Measurements from ENCODE around the gene CAPZB.

Gene CAPZB

DNA sequence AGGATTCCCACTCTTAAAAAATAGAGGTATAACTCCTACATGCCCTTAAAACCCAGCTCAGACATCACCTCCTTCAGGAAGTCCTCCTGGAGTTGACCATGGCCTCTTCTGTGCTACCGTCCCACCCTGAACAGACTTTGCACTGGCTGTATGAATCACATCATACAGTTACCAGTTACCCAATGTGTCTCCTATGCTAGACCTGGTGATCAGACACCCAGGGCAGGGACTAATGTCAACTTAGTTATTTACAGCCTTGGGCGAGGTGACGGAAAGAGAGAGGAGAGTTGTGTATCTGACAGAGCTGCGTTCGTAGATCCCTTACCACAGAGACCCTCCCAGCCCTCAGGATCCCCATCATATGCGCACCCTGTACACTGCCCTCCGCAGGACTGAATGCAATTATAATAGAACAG, 100.6 kb downstream of the CAPZB start:
- DNase-seq (ENCODE audit: low read depth): no peak
- TF ChIP-seq, protein P1, sequence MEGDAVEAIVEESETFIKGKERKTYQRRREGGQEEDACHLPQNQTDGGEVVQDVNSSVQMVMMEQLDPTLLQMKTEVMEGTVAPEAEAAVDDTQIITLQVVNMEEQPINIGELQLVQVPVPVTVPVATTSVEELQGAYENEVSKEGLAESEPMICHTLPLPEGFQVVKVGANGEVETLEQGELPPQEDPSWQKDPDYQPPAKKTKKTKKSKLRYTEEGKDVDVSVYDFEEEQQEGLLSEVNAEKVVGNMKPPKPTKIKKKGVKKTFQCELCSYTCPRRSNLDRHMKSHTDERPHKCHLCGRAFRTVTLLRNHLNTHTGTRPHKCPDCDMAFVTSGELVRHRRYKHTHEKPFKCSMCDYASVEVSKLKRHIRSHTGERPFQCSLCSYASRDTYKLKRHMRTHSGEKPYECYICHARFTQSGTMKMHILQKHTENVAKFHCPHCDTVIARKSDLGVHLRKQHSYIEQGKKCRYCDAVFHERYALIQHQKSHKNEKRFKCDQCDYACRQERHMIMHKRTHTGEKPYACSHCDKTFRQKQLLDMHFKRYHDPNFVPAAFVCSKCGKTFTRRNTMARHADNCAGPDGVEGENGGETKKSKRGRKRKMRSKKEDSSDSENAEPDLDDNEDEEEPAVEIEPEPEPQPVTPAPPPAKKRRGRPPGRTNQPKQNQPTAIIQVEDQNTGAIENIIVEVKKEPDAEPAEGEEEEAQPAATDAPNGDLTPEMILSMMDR (IDR thresholded peaks at IDR 0.05; ENCODE audit: low read depth, low read length, missing control alignments): no peak
- no peak overlapping the region for H3K4me3 ChIP-seq (ENCODE audit: low read depth, low read length)

DNA sequence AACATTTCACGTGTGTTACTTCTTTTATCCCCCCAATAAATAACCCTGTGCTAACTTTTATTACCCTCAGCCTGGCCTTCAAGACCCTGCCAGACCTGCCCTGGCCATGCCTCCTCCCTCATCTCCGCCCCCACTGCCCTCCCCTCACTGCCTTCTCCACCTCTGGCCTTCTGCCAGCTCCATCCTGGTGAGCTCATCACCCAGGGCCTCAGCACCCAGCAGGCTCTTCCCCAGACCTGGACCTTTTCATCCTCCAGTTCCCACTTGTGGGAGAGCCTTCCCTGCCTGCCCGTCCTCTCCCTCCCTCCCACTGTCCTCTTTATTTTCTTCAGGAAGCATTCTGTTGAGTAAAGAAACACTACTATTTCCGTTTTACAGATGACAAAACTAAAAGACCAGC, 101.2 kb downstream of the CAPZB start:
- H3K4me3 ChIP-seq (ENCODE audit: low read depth, low read length): no peak overlapping the region
- TF ChIP-seq, protein P1 (IDR thresholded peaks at IDR 0.05; ENCODE audit: low read depth, low read length, missing control alignments): no peak
- DNase-seq (ENCODE audit: low read depth): no peak

DNA sequence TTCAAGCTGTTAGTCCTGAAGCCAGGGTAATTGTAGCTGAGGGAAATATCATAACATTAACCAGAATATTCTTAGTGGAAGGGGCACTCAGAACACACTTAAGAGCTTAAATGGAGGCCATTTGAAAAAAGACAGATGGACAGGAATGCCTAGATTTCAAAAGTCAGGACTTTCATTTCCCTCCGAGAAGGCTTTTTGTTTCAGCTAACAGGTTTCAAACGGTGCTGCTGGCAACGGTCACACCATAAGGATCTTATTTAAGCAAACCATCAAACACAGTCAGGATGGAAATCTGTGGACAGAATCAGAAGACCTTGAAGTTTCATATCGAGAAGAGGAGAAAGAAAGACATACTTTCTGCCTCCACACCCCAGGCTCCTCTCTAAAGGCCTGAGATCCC, 103.1 kb downstream of the CAPZB start:
- TF ChIP-seq, protein P1 (IDR thresholded peaks at IDR 0.05; ENCODE audit: low read depth, low read length, missing control alignments): no peak
- no peak for DNase-seq (ENCODE audit: low read depth)
- H3K4me3 ChIP-seq (ENCODE audit: low read depth, low read length): no peak overlapping the region

DNA sequence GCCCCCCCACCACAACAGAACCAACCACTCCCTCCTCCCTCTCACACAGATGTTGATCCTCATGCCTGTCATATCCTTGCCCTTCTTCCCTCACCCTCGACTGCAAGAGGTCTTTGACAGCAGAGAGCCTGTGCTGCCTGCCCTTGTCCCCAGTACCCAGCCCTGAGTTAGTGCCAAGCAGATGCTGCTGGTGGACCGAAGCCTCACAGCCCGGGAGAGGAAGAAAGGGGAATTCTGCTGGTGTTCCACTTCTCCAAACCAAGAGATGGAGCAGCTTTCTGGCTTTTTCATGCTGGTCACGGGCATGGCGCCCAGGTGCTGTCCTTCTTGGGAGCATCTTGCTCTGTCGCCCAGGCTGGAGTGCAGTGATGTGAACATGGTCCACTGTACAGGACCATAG, 104.1 kb downstream of the CAPZB start:
- DNase-seq (ENCODE audit: low read depth): no peak
- H3K4me3 ChIP-seq (ENCODE audit: low read depth, low read length): no peak overlapping the region
- TF ChIP-seq, protein P1 (IDR thresholded peaks at IDR 0.05; ENCODE audit: low read depth, low read length, missing control alignments): no peak

DNA sequence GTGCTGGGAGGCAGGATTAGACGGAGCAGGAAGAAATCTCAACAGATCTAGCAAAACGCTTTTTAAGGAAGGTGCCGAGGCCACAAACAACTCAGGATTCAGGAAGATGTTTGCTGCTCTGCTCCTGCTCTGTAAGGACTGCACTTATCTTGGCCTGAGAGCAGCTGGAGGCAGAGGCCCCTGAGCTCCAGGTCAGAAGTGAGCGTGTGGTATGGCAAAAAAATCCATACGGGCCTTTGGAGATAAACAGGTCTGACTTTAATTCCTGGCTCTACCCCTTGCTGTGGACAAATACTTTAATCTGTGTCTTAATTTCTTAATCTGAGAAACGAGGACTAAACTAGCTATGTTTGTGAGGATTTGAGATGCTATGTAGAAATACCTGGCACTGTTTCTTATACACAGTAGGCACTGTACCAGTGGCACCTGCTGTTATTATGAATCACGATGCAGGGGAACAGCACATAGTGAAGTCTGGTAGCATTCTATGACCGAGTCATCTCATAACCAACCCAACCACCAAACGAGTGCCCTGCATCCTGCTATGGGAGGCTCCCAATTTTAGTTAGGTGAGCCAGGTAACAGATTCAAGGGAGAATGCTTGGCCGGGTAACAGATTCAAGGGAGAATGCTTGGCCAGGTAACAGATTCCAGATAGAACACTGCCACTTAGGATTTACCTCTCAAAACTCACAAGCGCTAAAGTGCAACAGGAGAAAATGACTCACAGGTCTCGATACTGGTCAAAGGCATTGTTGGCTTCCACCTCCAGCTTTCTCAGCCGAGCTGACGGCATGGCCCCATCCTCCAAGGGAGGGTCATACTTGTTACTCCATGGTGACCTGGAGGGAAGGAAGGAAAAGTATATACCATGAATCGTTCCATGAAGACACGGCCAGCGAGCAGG, 107.3 kb downstream of the CAPZB start:
- TF ChIP-seq, protein P1 (IDR thresholded peaks at IDR 0.05; ENCODE audit: low read depth, low read length, missing control alignments): no peak

DNA sequence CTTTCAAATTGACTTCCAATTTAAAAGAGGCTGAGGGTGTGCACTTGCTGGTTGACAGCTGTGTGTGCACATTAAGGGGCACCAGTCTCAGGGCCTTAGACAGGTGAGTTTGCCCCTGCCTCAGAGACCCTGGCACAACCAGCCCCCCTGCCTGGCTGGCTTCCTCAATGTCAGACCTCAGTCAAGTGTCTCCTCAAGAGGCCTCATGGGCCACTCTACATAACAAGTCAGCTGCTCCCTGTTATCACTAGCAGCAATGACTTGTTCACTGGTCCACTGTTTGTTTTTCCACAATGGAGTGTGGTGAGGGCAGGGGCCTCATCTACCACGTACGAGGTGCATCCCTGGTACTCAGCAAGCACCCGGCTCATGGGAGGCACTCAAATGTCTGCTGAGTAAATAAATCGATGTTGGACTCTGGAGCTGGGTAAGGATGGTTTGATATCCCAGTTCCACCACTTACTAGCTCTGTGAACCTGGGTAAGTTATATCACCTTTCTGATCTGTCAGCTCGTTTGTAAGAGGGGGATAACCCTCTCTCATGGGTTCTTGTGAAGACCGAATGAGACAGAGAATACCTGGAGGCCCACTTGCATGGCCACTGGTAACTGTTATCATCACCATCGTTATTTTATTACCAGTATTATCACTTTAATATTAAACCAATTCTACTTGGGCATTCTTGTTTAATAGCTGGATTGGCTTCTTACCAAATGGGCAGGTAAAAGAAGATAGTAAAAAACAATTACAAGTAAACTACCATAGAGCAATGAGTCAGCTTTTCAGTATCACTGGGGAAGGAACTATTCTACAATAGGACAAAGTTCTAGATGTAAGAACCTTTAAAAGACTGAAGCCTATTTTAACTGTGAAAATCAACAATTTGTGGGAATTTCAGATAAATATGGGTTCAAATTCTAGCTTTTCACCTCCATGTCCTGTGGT, 108.6 kb downstream of the CAPZB start:
- no peak overlapping the region for H3K4me3 ChIP-seq (ENCODE audit: low read depth, low read length)

More for the DNA sequence above, 107.3 kb downstream of the CAPZB start:
- no peak for DNase-seq (ENCODE audit: low read depth)
- no peak overlapping the region for H3K4me3 ChIP-seq (ENCODE audit: low read depth, low read length)

More for the DNA sequence above, 108.6 kb downstream of the CAPZB start:
- DNase-seq (ENCODE audit: low read depth): no peak
- TF ChIP-seq, protein P1 (IDR thresholded peaks at IDR 0.05; ENCODE audit: low read depth, low read length, missing control alignments): no peak
